Measurements from ENCODE around the gene NCAM2. TPM values are rescaled to one million over a fixed set of nuclear protein-coding genes. Genes with fewer than 3 reads are reported as not detected.

NCAM2 gene
- total RNA-seq, 3 donors from 2014 or later = 2.9 to 14.1 (median 4.0) TPM

DNA sequence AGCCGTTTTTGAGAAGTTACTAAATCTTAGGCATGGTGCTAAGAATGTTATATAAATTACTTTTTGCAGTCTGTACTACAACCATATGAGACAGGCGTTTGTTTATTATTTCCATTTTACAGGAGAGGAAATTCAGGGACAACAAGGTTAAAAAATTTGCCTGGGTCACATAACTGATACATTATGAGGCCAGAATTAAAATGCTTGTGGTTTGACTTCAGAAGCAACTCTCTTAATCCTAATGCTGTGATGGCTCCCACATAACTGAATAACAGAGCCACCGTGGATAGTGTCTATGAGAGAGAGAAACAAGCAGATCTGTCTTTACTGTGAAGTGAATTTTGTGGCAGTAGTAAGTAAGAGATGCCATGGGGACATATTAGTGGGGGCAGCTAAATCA, 184.9 kb downstream of the NCAM2 start:
- Histone ChIP-seq H3K36me3 (ENCODE audit: low read depth) (no peaks in the 10 kb centered on the region), H3K4me1 (ENCODE audit: low read depth) (no peaks in the 10 kb centered on the region), H3K4me3 (no peak overlapping the region), H3K9me3 (no peaks in the 10 kb centered on the region)
- no peak for DNase-seq
- ATAC-seq = no peak
- TF ChIP-seq, protein P1, sequence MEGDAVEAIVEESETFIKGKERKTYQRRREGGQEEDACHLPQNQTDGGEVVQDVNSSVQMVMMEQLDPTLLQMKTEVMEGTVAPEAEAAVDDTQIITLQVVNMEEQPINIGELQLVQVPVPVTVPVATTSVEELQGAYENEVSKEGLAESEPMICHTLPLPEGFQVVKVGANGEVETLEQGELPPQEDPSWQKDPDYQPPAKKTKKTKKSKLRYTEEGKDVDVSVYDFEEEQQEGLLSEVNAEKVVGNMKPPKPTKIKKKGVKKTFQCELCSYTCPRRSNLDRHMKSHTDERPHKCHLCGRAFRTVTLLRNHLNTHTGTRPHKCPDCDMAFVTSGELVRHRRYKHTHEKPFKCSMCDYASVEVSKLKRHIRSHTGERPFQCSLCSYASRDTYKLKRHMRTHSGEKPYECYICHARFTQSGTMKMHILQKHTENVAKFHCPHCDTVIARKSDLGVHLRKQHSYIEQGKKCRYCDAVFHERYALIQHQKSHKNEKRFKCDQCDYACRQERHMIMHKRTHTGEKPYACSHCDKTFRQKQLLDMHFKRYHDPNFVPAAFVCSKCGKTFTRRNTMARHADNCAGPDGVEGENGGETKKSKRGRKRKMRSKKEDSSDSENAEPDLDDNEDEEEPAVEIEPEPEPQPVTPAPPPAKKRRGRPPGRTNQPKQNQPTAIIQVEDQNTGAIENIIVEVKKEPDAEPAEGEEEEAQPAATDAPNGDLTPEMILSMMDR (IDR thresholded peaks at IDR 0.05) = no peak
- intact Hi-C loops (cut with DNase I, micrococcal nuclease) = no loop called here

DNA sequence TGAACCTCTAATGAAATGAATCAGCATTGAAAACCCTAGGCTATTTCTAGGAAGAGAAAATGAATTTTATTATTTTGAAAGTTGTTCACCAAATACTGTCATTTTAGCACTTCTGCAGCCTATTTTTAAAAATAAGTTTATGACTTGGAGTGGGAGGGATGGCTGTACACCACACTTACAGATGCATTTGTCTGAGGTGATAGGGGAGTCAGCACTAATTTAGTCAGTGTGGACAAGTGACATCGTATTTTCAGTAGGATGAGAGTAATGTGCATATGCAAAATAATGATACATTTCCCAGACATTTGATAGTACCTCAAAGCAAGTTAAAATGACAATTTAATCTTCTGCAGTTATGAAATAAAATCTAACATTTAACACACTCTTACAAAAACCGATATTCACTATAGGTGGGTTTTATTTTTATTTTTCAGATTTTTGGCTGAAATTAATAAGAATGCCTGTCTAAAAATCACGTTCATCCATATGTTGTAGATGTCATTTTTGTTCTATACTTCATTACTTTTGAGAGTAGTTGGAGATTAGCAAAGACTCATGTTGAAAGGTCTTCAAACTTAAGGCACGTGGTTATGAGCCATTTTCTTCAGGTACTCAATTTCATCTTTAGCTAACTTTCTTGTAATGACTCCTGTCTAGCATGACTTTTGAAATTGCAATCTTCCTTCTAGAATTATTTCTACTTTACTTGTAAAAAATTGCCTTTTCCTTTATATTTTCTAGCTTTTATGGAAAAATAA, 186.7 kb downstream of the NCAM2 start:
- intact Hi-C loops (cut with DNase I, micrococcal nuclease) = no loop called here

DNA sequence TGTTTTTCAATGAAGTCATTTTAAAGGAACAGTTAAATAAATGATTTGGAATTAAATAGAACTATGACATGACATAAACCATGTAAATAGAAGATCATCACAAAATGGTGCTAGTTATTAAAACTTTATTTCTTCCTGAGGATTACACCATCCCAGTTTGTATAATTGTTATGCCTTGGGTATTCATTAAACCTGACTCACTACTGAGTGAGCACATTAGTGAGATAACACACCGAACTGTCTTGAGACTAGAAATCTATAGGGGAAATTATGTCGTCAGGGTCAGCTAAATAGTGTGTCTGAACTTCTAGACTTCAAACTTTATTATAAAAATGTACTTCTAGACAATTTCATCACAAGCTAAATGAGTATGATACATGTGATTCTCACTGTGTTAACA, 189.4 kb downstream of the NCAM2 start:
- no peak for ATAC-seq
- intact Hi-C loops (cut with DNase I, micrococcal nuclease) = no loop called here
- TF ChIP-seq, protein P1 (IDR thresholded peaks at IDR 0.05) = no peak
- H3K4me3 ChIP-seq = no peak overlapping the region
- H3K9me3 ChIP-seq = no peaks in the 10 kb centered on the region
- DNase-seq = no peak
- no peaks in the 10 kb centered on the region for H3K36me3 ChIP-seq (ENCODE audit: low read depth)
- H3K4me1 ChIP-seq (ENCODE audit: low read depth) = no peaks in the 10 kb centered on the region

More for the DNA sequence above, 186.7 kb downstream of the NCAM2 start:
- H3K9me3 ChIP-seq = no peaks in the 10 kb centered on the region
- ATAC-seq (no peak), DNase-seq (no peak)
- no peaks in the 10 kb centered on the region for H3K4me1 ChIP-seq (ENCODE audit: low read depth)
- no peaks in the 10 kb centered on the region for H3K36me3 ChIP-seq (ENCODE audit: low read depth)
- no peak overlapping the region for H3K4me3 ChIP-seq
- TF ChIP-seq, protein P1 (IDR thresholded peaks at IDR 0.05) = no peak

DNA sequence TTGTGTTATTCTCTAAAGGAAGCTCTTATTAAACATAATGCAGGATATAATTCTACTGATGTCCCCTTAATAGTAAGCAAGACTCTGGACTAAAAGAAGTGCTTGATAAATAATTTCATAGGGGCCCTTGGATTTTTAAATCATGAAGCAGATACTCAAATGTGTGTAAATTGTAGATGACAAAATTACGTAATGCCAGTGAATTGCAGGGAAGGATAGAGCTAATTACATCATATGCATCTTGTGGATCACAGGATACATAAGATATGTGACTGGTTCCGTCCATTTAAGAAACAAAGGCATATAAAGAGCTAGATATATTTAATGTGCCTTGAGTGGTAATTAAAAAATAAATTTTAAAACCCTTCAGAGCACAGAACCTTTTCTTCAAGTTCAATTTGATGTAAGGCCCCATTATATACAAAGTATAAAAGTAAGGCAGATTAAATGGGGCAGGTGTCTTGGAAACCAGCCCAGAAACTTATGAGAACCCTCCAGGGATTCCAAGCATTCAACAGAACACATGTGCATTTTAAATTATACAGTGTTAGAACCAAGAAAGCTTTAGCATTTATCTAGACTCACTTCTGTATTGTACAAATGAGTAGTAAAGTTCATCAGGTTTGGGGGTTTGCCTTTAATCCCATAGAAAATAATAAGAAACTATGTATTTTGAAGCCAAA, 190.4 kb downstream of the NCAM2 start:
- Histone ChIP-seq H3K9me3 (no peaks in the 10 kb centered on the region), H3K36me3 (ENCODE audit: low read depth) (no peaks in the 10 kb centered on the region), H3K4me3 (no peak overlapping the region), H3K4me1 (ENCODE audit: low read depth) (no peaks in the 10 kb centered on the region)
- ATAC-seq (no peak), DNase-seq (no peak)
- intact Hi-C loops (cut with DNase I, micrococcal nuclease) = no loop called here
- TF ChIP-seq, protein P1 (IDR thresholded peaks at IDR 0.05) = no peak

DNA sequence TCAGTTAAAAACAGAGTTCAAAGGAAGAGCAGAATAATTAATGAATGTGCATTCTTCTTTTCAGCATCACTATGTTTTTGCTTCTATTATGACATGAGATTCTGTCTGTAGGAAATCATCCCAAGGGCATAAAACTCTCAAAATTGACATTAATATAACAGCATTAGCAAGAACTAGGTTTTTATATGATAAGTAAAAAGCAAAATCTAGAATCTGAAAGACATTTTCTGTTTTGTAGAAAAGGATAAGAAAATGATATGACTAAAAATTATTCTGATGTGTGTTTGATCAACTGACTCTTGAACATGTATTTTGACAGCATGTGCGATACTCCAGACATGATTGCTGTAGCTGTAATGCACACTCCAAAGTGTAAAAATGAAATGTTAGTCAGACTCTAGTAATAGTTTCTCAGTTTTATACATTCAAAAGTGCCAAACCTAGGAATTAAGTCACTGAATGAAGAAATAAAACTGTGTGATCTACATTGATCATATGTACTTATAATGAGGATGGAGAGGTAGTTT, 197.3 kb downstream of the NCAM2 start:
- Histone ChIP-seq H3K4me1 (ENCODE audit: low read depth) (no peaks in the 10 kb centered on the region), H3K36me3 (ENCODE audit: low read depth) (no peaks in the 10 kb centered on the region), H3K9me3 (no peaks in the 10 kb centered on the region), H3K4me3 (no peak overlapping the region)
- TF ChIP-seq, protein P1 (IDR thresholded peaks at IDR 0.05) = no peak
- ATAC-seq (no peak), DNase-seq (no peak)
- intact Hi-C loops (cut with DNase I, micrococcal nuclease) = no loop called here
